IMR-90 (cell line): Measurements from ENCODE around the gene WDFY2. TPM values are rescaled to one million over a fixed set of nuclear protein-coding genes. Genes with fewer than 3 reads are reported as not detected.

Experiments used
- ATAC-seq: fragments of 200-7000 bp; cut with Tn5 transposase; 2 replicates; pipeline ENCODE4 v1.9.1; 2020; ENCODE audit warnings: low read depth, mild to moderate bottlenecking, moderate library complexity
- BruUV-seq: library from RNA; stranded (reverse); fragments of 400-500 nt; replicated peaks from 2 replicates; lab custom pipeline; 2021; lab: Mats Ljungman, UMichigan
- CTCF ChIA-PET: fragments of 300-600 bp; formaldehyde crosslinking; extraction: SDS; loops from one replicate; lab custom pipeline; 2021; ENCODE audit warnings: antibody characterized with exemption; lab: Yijun Ruan, JAX
- POLR2A ChIA-PET: fragments of 300-600 bp; sonication (Branson Sonifier 250); formaldehyde crosslinking; loops from one replicate; lab custom pipeline; 2022; ENCODE audit warnings: antibody characterized with exemption; ENCODE audit not compliant: unreplicated experiment; lab: Charles Lee
- DNase-seq: peaks from one replicate; pipeline ENCODE4 v3.0.0; 2013
- H2AFZ ChIP-seq: replicated peaks from 2 replicates; pipeline ENCODE3; 2013; ENCODE audit warnings: low read length, mild to moderate bottlenecking; ENCODE audit not compliant: poor library complexity
- H2AK5ac ChIP-seq: 2 replicates; pipeline ENCODE4 v1.6.1; 2013; ENCODE audit warnings: low read depth, low read length, inconsistent platforms
- H2AK9ac ChIP-seq: replicated peaks from 2 replicates; pipeline ENCODE3; 2013; ENCODE audit warnings: mild to moderate bottlenecking, low read depth, low read length, moderate library complexity; ENCODE audit not compliant: poor library complexity
- H2BK120ac ChIP-seq: 2 replicates; pipeline ENCODE4 v1.6.1; 2013; ENCODE audit warnings: low read depth, low read length, inconsistent platforms
- H2BK15ac ChIP-seq: 3 replicates; pipeline ENCODE4 v1.6.1; 2013; ENCODE audit warnings: low read depth, low read length, inconsistent platforms
- H2BK20ac ChIP-seq: 2 replicates; pipeline ENCODE4 v1.6.1; 2013; ENCODE audit warnings: low read depth, mild to moderate bottlenecking, inconsistent platforms, low read length, moderate library complexity
- H2BK5ac ChIP-seq: 2 replicates; pipeline ENCODE4 v1.6.1; 2013; ENCODE audit warnings: mild to moderate bottlenecking, low read depth, low read length, inconsistent platforms; ENCODE audit not compliant: poor library complexity, severe bottlenecking
- H3K14ac ChIP-seq: replicated peaks from 2 replicates; pipeline ENCODE4 v1.6.1; 2013; ENCODE audit warnings: low read depth, low read length, inconsistent platforms
- H3K18ac ChIP-seq: 2 replicates; pipeline ENCODE4 v1.6.1; 2013; ENCODE audit warnings: low read depth, low read length, control low read depth
- H3K23ac ChIP-seq: 2 replicates; pipeline ENCODE4 v1.6.1; 2013; ENCODE audit warnings: low read depth, low read length, inconsistent platforms
- H3K27ac ChIP-seq: 2 replicates; pipeline ENCODE4 v1.5.1; 2013; ENCODE audit warnings: mild to moderate bottlenecking, control low read depth, low read length; ENCODE audit not compliant: insufficient read depth
- H3K27me3 ChIP-seq: 2 replicates; pipeline ENCODE4 v1.6.1; 2013; ENCODE audit warnings: low read length; ENCODE audit not compliant: control insufficient read depth, insufficient read depth
- H3K36me3 ChIP-seq: 2 replicates; pipeline ENCODE4 v1.6.1; 2013; ENCODE audit warnings: low read length, mixed read lengths; ENCODE audit not compliant: control insufficient read depth, insufficient read depth
- H3K4ac ChIP-seq: 2 replicates; pipeline ENCODE4 v1.6.1; 2013; ENCODE audit warnings: low read depth, low read length, inconsistent platforms
- H3K4me1 ChIP-seq: 2 replicates; pipeline ENCODE4 v1.6.1; 2013; ENCODE audit warnings: low read length, mixed read lengths; ENCODE audit not compliant: control insufficient read depth, insufficient read depth
- H3K4me2 ChIP-seq: 2 replicates; pipeline ENCODE4 v1.6.1; 2013; ENCODE audit warnings: low read depth, mild to moderate bottlenecking, control low read depth, low read length, moderate library complexity
- H3K4me3 ChIP-seq: 2 replicates; pipeline ENCODE4 v1.5.1; 2013; ENCODE audit warnings: low read depth, mild to moderate bottlenecking, control low read depth, low read length, moderate library complexity; ENCODE audit not compliant: insufficient read depth
- H3K56ac ChIP-seq: 2 replicates; pipeline ENCODE4 v1.6.1; 2013; ENCODE audit warnings: low read length, inconsistent platforms; ENCODE audit not compliant: insufficient read depth; ENCODE audit errors: extremely low read depth
- H3K79me1 ChIP-seq, 2 experiments: 2 replicates each; pipeline ENCODE4 v1.6.1; 2013; ENCODE audit warnings: low read length in 2 of 2, inconsistent platforms in 1 of 2, low read depth in 1 of 2
- H3K9ac ChIP-seq: 2 replicates; pipeline ENCODE4 v1.6.1; 2013; ENCODE audit warnings: low read depth, low read length, control low read depth
- H3K9me1 ChIP-seq: 2 replicates; pipeline ENCODE4 v1.6.1; 2013; ENCODE audit warnings: low read length, inconsistent platforms; ENCODE audit not compliant: insufficient read depth
- H3K9me3 ChIP-seq: 2 replicates; pipeline ENCODE4 v1.6.1; 2013; ENCODE audit warnings: low read length; ENCODE audit not compliant: control insufficient read depth, insufficient read depth
- H4K20me1 ChIP-seq: 2 replicates; pipeline ENCODE4 v1.6.1; 2013; ENCODE audit warnings: low read length, inconsistent platforms; ENCODE audit not compliant: insufficient read depth
- H4K5ac ChIP-seq: 2 replicates; pipeline ENCODE4 v1.6.1; 2013; ENCODE audit warnings: mild to moderate bottlenecking, low read depth, low read length, control low read depth
- H4K8ac ChIP-seq, 2 experiments: 2 replicates each; pipeline ENCODE4 v1.6.1; 2013; ENCODE audit warnings: low read depth in 2 of 2, low read length in 2 of 2, control low read depth in 1 of 2, inconsistent platforms in 1 of 2
- H4K91ac ChIP-seq: 2 replicates; pipeline ENCODE4 v1.6.1; 2013; ENCODE audit warnings: low read depth, low read length, inconsistent platforms; ENCODE audit not compliant: insufficient read depth
- BHLHE40 ChIP-seq: fragments of 150-350 bp; IDR thresholded peaks from 2 replicates; pipeline ENCODE4 v1.6.1; 2016; ENCODE audit warnings: mild to moderate bottlenecking, low read depth, low read length
- CTCF ChIP-seq: conservative IDR thresholded peaks from 2 replicates; pipeline ENCODE4 v1.5.1; 2012; ENCODE audit warnings: mild to moderate bottlenecking, low read depth, low read length, improper control_type of control experiment
- ELK1 ChIP-seq: fragments of 150-350 bp; IDR thresholded peaks from 2 replicates; pipeline ENCODE4 v1.6.1; 2016; ENCODE audit warnings: low read depth, mild to moderate bottlenecking, low read length, moderate library complexity, borderline replicate concordance
- FOS ChIP-seq: fragments of 150-350 bp; IDR thresholded peaks from 2 replicates; pipeline ENCODE4 v1.6.1; 2016; ENCODE audit warnings: low read depth, low read length
- MAFK ChIP-seq: IDR thresholded peaks from 2 replicates; pipeline ENCODE4 v1.6.1; 2012; ENCODE audit warnings: low read depth, low read length, improper control_type of control experiment
- POLR2A ChIP-seq: IDR thresholded peaks from 2 replicates; pipeline ENCODE4 v1.6.1; 2012; ENCODE audit warnings: mild to moderate bottlenecking, low read depth, low read length
- RAD21 ChIP-seq: IDR thresholded peaks from 2 replicates; pipeline ENCODE4 v1.6.1; 2012; ENCODE audit warnings: low read length, improper control_type of control experiment
- RFX5 ChIP-seq: IDR thresholded peaks from 2 replicates; pipeline ENCODE4 v1.8.0; 2012; ENCODE audit warnings: low read depth, mild to moderate bottlenecking, low read length, moderate library complexity
- SMC3 ChIP-seq: fragments of 150-350 bp; IDR thresholded peaks from 2 replicates; pipeline ENCODE4 v1.6.1; 2016; ENCODE audit warnings: low read depth, mild to moderate bottlenecking, antibody characterized with exemption, low read length, moderate library complexity
- WGBS, 2 experiments: methylation state at CpG; one replicate each; pipeline versions ENCODE4 v1.1.5 to v1.1.7; 2013; ENCODE audit warnings: missing lambda C conversion rate in 2 of 2; ENCODE audit not compliant: insufficient read length in 1 of 2; ENCODE audit errors: extremely low coverage in 2 of 2; 5-methylcytosine and 5-hydroxymethylcytosine counted together
- dilution Hi-C: fragments of 300-500 bp; cut with HindIII; formaldehyde crosslinking; loops from one replicate; pipeline ENCODE4 v1.14.3; 2018; ENCODE audit warnings: low sequenced_read_pairs; ENCODE audit not compliant: unreplicated experiment
- in situ Hi-C: fragments of 300-500 bp; cut with MboI; formaldehyde crosslinking; loops from 3 replicates; pipeline ENCODE4 v1.14.3; 2019; ENCODE audit warnings: low sequenced_read_pairs, inconsistent platforms, mixed read lengths
- intact Hi-C: fragments of 100-400 bp; cut with micrococcal nuclease; formaldehyde crosslinking; loops from 2 replicates; pipeline ENCODE4 v1.10.0; 2022
- polyA plus RNA-seq, 3 experiments: library from polyadenylated mRNA; depleted of rRNA; stranded (reverse); fragments of >200 nt; gene quantifications; 2 replicates each; pipeline ENCODE4 v1.2.3, GENCODE V29; 2012; ENCODE audit warnings: low replicate concordance in 1 of 3
- total RNA-seq: library from RNA; depleted of rRNA; stranded (reverse); fragments of >200 nt; gene quantifications from 2 replicates; pipeline ENCODE4 v1.2.3, GENCODE V29; 2012
- TF ChIP-seq, protein P1 (sequence below): fragments of 150-350 bp; IDR thresholded peaks from 2 replicates; pipeline ENCODE4 v1.6.1; 2017; ENCODE audit warnings: mild to moderate bottlenecking, antibody characterized with exemption, low read length, low read depth

The WDFY2 gene
- total and polyA plus RNA-seq, 2 of the 4 experiments (the other 2 are of a cell fraction): 4.3 to 5.4 TPM

DNA sequence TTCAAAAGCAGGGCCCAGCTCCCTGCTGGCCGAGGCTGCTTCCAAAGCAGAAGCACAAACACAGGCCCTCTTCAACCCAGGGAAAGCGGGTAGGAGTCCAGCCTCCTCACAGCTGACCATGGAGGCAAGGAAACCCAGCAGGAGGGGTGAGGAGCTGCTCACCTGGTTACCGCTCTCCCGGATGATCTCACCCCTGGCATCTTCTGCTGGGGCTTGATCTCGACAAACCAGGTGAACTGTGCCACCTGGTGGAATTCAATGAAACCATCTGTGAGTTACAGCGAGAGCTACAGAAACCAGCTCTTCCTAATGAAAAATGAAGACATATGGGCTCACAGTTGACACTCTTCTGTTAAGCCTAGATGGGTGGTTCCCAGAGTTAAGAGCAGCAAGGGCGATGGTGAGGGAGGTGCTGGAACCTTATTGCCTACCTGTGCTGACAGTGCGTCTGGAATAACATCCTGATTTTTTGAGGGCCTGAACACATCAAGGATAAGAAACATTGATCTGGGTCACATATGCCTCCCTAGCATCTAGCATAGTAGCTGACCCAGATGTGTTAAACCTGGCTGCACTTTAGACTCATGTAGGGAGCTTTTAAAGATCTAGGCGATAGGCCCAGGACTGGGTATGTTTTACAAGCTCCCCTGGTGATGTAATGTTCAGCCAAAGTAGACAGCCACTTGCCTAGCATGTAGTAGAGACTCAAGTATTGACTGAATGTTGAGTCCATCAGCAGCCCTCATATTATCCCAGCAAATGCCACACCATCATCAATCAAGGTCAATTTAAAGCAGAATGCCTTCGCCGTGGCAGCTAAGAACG is 213.6 kb downstream of the WDFY2 start:
- H3K4me1 ChIP-seq: peaks cover 9% of the 10 kb centered on the region
- POLR2A ChIA-PET: no interaction called here
- H3K36me3 ChIP-seq: no peaks in the 10 kb centered on the region
- no peak overlapping the region for H3K9ac ChIP-seq
- no peaks in the 10 kb centered on the region for H3K9me3 ChIP-seq
- CTCF ChIA-PET: interaction anchor here (0.9 to 1.3 kb wide), 7 partner anchors 13 to 401 kb away, joined by 3 to 6 read pairs (median 3); no protein-coding TSS in a partner anchor
- H4K20me1 ChIP-seq: no peaks in the 10 kb centered on the region
- 0 out of 4 replicates have a peak, but pooled peaks cover 0 to 8% of the 10 kb centered on the region in 2 experiments for H3K79me1 ChIP-seq
- peaks cover 10% of the 10 kb centered on the region for H3K9me1 ChIP-seq
- no peak overlapping the region for H2BK5ac ChIP-seq
- TF ChIP-seq RAD21 (peak; percentile 79), SMC3 (peak; percentile 76), ELK1 (no peak), BHLHE40 (no peak), FOS (no peak), MAFK (no peak), RFX5 (no peak), CTCF (peak; percentile 66), POLR2A (no peak)
- TF ChIP-seq, protein P1, sequence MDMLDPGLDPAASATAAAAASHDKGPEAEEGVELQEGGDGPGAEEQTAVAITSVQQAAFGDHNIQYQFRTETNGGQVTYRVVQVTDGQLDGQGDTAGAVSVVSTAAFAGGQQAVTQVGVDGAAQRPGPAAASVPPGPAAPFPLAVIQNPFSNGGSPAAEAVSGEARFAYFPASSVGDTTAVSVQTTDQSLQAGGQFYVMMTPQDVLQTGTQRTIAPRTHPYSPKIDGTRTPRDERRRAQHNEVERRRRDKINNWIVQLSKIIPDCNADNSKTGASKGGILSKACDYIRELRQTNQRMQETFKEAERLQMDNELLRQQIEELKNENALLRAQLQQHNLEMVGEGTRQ: no peak
- H2BK120ac ChIP-seq: no peak overlapping the region
- no peak overlapping the region for H2AFZ ChIP-seq
- no peak overlapping the region for H3K23ac ChIP-seq
- no peak overlapping the region for H4K91ac ChIP-seq
- no peak overlapping the region for H2BK15ac ChIP-seq
- H2AK5ac ChIP-seq: 0 out of 2 replicates have a peak overlapping the region, but pooled peaks have one; percentile 33
- no peak overlapping the region for H4K8ac ChIP-seq
- H3K14ac ChIP-seq: no peak overlapping the region
- no peak overlapping the region for H4K5ac ChIP-seq
- DNase-seq (peak; percentile 69), ATAC-seq (peak; percentile 18; the same call in 1 of the 2 replicates)
- no peak overlapping the region for H2BK20ac ChIP-seq
- intact Hi-C loops: loop anchor here (2.0 kb wide), 1 partner anchor 363 kb away; no protein-coding TSS in a partner anchor
- H3K4me3 ChIP-seq: no peak overlapping the region
- no peak overlapping the region for H3K56ac ChIP-seq
- no peak overlapping the region for H3K27ac ChIP-seq
- in situ Hi-C loops: loop anchor here (5.0 kb wide), 1 partner anchor 356 kb away; no protein-coding TSS in a partner anchor
- H3K4me2 ChIP-seq: no peak overlapping the region
- BruUV-seq: no TSS peak
- dilution Hi-C loops: no loop called here
- H3K18ac ChIP-seq: no peak overlapping the region
- no peaks in the 10 kb centered on the region for H3K27me3 ChIP-seq
- WGBS, 2 experiments: 100% methylated on average over 2 of the region's 12 CpGs; no CpG with 5 or more reads in 1 of the 2 experiments
- no peak overlapping the region for H2AK9ac ChIP-seq
- no peak overlapping the region for H3K4ac ChIP-seq
